T1000 (cell line): Measurements from ENCODE around the gene CAMK2D.
A peak's percentile ranks its signal among the peaks of the same experiment; 100 is the strongest.

Source experiments
- DNase-seq: peaks from one replicate; lab custom pipeline; 2025; ENCODE audit warnings: mixed read lengths; lab: John Stamatoyannopoulos, UW

The CAMK2D gene

DNA sequence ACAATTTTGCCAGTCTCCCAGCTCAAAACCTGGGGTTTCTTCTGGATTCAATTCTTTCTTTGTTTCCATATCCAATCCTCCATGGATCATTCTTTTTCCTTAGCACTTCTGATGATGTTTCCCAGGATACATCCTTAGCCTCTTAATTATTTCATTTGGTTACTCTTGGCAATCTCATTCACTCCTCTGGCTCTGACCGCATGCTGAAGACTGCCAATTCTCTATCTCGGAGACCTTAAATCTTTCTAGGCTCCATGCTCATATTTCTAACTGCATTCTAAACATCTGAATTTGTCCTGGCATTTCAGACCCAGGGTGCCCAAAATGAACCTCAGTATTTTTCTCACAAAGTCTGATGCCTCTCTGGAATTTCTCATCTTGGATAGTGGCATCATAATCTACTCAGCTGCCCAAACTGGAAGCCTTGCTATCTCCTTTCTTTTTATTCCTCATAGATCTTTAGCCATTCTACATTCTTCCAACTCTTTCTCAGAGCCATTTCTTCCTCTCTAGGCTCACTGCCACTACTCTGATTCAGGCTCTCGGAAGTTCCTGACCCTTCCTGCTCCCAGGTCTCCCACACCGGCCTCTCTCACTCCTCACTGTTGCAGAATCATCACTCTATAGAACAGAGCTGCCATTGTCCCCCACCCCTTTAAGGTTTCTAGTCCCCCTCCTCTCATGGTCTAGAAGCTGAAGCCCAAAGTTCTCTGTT lies 290.2 kb downstream of the CAMK2D start:
- DNase-seq = no peak

DNA sequence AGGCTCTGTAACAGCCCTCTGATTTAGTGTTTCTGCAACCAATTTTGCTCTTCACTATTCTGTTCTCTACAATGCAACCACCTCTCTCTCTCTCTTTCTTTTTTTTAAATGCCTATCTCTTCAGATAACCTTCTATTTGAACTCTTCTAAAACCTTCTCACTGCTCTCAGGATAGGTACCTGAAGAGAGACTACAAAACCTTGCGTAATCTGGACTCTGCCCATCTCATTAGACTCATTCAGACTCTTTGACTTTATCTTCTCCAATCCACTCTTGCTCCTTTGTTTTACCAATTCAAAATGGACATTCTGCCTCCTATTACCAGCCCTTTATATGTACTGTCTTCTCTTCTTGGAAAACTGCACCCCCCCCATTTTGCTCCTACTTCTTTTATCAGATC lies 291.6 kb downstream of the CAMK2D start:
- no peak for DNase-seq

DNA sequence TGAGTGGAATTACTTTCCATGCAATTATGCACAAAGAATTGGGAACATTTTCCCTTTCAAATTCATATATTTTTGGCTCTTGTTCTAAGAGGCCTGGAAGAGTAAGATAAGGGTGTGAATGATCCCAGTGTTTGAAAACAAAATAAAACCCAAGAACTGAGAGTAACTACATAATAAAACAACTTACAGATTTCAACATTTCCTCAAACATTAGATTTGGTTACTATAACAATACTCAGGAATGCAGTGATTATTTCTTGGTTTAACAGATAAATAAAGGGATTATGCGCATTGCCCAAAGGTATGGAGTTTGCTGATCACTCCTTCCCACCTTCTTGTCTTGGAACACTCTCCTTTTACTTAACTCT lies 292.5 kb downstream of the CAMK2D start:
- no peak for DNase-seq

DNA sequence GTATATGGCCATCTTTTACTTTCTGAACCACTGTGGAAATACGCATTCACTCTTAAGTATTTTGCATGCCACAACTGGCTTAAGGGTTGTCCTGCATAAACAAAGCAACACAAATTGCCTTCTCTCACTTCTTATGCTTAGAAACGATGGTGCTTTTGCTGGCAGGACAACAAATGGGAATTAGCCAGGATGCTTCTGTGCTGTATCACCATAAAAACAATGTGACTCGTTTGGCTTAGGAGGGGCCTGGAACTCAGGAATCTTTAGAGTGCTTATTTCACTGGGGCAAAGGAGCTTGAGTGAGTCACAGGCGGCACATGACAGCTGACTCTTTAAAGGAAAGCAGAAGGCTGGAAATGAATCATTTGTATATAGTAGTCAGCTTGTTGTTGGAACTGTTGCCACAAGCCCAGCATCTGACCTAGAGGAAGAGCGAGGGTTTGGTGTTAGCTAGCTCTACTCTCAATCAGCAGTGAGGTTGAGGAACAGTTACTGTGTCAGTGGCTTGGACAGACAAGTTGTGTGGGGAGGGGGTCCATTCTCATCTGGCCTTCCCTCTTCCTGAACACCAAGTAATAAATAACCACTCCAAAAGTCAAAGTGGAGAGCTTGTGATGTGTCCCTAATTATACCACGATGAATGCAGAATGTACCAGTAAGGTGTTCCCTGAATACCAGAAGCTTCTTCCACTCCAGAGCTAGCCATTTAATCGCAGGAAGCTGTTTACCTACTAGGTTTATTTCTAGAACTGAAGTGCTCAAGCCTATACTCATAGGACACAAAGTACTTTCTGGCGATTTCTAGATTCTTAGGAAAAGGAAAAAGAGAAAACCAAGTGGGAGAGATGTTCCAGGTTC lies 293.1 kb downstream of the CAMK2D start:
- DNase-seq = peak; percentile 92

- DNase-seq = no peak
Observed at GRCh38 chr4:113467581-113467980, 294.0 kb downstream of the CAMK2D start.

- DNase-seq = no peak
Observed at GRCh38 chr4:113462286-113462685, 299.3 kb downstream of the CAMK2D start.

DNA sequence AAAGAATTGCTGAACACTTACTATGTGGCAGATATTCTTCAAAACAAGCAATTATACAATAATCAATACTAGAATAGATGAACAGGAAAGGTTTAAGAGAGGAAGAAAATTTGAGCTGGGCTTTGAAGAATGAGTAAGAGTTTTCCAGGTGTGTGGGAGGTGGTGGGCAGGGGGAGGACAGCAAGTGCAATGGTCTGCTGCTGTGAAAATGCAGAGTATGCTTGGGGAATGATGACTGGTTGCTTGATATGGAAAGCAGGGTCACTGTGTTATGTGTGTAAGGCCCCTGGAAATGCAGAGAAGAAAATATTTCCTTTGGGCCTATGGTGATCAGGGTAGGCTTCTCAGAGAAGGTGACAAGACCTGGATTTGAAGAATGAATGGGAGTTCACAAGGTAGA lies 300.3 kb downstream of the CAMK2D start:
- no peak for DNase-seq

DNA sequence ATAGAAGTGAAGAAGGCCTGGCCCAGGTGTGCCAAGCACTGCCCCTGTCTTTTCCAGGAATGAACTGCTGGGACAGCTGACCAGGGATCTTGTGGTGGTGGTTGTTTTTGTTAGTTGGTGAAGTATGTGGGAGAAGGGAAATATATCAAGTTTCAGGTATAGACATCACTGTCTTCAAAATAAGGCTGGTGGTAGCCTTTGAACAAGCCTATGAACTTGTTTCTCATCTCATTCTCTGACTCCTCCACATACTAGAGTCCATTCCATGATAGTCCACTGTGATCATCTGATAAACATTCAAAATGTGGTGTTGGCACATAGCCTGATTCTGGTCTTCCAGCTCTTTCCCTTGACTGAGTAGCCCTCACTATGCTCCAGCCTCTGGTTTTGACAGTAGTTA lies 303.7 kb downstream of the CAMK2D start:
- no peak for DNase-seq

DNA sequence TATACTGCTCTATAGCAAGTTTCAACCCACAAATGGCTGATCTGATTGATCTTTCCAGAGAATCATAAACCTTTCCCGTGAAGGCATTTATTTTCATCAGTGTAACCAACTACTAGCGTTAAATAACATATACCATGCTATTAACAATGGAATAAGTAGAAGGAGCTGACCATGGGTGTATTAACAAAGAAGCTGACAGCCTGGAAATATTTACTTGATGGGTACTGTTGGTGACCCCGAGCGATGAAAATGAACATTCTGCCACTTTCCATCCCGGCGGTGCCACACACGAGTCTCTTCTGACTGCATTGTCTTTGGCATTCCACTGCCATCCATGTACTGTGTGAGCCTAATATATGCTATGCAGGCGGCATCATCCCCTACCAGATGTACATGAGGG lies 304.4 kb downstream of the CAMK2D start:
- DNase-seq = no peak

- DNase-seq = no peak
Observed at GRCh38 chr4:113455061-113455460, 306.5 kb downstream of the CAMK2D start.

- no peak for DNase-seq
Observed at GRCh38 chr4:113452868-113453620, 308.5 kb downstream of the CAMK2D start.

DNA sequence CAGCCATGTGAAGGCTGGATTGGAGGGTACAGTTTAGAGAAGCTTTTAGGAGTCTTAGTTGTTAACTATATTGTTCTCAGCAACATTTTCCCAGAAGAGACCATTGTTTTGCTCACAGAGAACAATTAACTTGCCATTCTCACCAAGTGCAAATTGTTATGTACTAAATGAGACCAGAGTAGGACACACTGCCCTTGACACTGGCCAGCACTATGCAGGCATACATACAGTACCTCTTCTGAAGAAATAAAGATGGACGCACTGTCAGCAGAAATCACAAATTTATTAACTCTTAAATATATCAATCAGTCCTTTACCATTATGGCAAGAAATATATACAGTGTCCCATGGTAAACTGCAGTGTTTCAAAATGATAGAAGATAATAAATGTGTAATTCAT lies 309.4 kb downstream of the CAMK2D start:
- DNase-seq = no peak

DNA sequence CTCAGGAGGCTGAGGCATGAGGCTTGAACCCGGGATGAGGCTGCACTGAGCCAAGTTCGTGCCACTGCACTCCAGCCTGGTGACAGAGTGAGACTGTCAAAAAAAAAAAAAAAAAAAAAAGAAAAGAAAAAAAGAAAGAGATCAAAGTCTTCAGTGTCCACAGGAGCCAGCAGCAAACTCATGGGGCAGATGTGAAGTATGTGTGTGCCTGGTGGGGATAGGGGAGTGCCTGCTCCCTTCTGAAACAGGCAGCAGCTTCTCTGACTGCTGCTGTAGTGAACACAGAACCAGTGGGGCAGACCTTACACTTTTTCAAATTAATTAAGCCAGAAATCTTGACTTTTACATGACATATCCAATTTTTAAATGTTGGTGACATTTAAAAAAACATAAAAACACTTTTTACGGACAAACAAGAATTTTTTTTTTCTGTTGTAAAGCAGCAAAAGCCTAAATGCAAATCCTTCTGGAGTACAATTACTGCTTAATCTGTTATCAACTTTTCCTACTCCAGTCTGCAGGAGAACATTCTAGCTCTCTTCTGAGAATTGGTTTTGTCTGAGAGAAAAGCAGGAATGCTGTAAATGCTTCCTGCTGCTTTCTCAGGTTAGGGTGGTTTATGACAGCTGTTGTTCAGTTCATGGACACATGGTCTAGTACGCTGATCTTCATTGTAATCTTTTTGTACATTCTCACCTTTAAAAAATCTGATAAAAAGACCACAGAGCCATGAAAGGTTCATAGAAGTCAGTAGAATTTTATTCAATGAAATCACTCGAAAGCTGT lies 311.1 kb downstream of the CAMK2D start:
- no peak for DNase-seq

DNA sequence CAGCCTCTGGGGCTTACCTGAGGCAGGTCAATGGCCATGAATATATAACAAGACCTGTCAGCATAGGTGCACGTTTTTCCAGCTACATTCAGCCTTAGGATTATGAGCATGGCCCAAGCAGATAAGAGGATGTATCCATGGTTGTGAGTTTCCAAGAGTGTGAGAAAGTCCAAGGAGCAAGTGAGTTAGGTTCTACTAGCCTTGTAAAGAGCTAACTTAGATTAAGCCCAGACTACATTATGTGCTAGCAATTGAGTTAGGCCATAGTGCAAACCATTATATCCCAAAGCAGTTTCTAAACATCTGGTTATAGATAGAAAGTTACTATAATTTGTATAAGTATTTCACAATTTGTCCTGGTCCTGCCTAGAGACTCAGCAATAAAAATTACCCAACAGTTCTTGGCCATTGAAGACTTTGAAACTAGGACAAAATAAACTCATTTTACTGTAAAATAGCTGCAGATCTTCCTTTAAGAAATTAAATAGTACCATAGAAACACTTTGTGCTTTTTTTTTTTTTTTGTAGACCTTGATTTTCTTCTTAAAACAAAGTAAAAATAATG lies 312.0 kb downstream of the CAMK2D start:
- no peak for DNase-seq

GRCh38 chr4:113447769-113448168 lies 313.8 kb downstream of the CAMK2D start:
- no peak for DNase-seq

DNA sequence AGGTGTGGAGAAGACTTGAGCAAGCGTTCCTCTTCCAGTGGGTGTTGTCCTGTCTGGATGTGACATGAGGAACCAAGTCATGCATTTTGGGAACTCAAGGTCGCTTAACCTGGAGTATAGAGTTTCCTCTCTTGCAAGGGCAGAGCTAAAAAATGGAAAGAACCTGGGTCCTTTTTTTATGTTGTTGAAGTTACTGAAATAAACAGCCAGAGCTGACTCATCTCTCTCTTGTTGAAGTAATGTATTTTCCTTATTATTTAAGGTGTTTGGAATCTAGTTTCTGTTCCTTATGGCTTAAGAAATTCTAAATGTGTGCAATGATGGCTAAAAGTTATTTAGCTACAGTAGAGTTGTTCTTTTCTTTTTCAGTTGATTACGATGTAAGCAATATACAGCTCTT lies 314.5 kb downstream of the CAMK2D start:
- DNase-seq = no peak

DNA sequence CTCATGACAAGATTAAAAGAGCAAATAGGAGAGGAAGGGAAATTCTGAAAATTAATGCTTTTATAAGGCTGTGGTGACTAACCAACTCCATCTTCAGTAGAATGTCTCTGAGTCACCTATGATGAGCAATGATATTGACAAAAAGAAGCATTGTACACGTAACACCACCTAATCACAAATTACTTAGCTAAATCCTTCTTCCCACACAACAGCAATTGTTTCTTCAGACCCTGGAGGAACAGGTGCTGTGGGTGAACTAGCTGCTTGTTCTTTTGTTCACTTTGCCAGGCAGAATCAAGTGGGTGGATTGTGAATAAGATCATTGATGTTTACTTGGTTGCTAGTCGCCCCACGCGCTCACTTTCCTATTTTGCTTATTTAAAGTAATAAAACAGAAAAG lies 315.5 kb downstream of the CAMK2D start:
- DNase-seq = no peak

DNA sequence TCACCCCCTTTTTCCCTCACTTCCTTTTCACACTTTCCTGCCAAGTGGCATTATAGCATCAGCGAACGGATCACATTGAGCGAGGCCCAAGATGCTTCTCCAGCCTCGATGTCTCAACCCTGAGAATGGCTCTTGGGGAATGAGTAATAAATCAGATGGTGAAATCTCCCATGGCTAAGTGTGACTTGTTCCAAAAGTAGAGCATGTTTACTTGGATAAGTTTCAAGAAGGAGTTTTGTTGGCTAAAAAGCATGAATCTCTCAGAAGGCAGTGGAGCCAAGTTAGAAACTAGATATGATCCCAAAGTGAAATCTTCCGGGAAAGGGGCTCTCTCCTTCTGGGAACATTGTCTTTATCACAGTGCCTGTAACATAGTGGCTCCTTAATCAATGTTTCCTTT lies 316.3 kb downstream of the CAMK2D start:
- DNase-seq = no peak

DNA sequence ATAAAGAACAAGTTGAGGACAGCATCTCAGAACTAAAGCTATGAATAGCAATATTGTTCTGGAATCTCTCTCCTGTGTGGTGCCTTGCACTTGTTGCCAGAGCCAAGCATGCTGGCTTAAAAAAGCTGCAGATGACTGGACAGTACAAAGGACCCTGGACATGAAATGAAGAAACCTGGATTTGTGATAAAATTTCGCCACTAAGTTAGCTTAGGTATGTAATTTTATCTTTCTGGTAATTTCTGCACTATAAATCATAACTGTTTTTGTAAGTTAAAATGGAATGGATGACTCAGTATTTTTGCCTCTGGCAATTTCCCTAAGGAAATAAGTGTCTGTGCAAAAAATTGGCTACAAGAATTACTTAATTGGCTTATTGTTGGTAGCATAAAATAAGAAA lies 317.2 kb downstream of the CAMK2D start:
- no peak for DNase-seq

DNA sequence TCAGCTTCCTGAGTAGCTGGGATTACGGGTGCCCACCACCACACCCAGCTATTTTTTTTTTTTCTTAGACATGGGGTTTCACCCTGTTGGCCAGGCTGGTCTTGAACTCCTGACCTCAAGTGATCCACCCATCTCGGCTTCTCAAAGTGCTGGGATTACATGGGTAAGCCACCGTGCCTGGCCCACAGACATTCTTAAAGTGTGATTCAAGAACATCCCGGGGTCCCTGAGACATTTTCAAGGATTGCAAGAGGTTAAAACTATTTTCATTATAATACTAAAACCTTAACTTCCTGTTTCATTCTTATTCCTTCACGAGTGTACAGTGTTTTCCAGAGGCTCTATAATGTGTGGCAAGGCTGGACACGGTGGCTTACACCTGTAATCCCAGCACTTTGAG lies 318.7 kb downstream of the CAMK2D start:
- DNase-seq = no peak

DNA sequence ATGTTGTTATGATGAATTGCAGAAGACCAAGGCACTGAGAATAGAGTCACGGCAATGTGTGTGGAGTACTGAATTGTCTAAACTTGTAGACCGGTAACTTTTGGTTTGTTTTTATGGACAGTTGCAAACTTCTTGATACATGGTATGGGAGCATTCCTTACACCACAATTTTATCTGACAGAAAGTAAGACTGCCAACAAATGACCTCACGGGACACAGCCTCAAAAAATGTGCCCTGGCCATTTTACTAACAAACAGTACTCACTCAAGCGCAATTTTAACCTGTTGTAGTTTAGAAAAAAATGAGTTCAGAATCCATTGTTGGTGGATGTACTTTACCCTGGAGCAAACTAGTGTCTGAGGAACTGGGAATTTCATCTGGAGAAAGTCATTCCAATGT lies 321.2 kb downstream of the CAMK2D start:
- no peak for DNase-seq

DNA sequence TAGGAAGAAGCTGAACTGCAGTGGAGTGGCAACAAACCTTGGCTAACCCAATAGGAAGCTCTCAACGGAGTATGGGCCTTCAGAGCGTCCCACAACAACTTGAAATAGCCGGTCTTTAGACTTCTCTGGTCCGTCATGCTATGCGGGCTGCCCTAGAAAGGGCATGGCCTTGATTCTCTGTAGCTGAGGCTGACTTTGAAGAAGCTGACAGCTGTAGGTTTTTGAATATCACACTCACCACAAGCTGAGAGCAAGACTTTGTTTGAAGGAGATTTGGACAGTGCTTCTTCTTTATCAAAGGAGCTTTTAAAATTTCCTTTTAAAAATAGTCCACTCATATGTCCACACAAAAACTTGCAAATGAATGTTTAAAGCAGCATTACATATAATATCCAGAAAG lies 322.9 kb downstream of the CAMK2D start:
- DNase-seq = no peak
